ENCODE results near the gene ZNF865.

DNA sequence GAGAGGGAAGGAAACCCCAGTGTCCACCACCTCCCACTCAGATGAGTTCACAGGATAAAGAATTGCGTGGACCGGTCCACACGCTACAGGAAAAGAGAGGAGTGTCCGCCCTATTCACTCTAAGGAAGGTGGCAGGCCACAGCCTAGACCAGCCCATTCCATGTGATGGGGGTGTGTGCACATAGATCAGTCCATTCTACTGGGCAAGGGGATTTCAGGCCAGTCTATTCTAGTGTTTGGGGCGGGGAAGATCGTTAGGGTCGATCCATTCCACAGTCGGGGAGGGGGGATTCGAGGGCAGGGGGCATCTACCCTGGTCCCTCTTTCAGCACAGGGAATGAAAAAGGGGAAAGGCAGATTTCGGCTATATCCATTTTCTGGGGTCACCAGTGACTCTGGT lies 13.9 kb upstream of the ZNF865 start:
- no peak for TF ChIP-seq EZH2phosphoT487 (IDR thresholded peaks at IDR 0.05; ENCODE audit: borderline replicate concordance, low read depth, low read length)
- TF ChIP-seq, protein P1, sequence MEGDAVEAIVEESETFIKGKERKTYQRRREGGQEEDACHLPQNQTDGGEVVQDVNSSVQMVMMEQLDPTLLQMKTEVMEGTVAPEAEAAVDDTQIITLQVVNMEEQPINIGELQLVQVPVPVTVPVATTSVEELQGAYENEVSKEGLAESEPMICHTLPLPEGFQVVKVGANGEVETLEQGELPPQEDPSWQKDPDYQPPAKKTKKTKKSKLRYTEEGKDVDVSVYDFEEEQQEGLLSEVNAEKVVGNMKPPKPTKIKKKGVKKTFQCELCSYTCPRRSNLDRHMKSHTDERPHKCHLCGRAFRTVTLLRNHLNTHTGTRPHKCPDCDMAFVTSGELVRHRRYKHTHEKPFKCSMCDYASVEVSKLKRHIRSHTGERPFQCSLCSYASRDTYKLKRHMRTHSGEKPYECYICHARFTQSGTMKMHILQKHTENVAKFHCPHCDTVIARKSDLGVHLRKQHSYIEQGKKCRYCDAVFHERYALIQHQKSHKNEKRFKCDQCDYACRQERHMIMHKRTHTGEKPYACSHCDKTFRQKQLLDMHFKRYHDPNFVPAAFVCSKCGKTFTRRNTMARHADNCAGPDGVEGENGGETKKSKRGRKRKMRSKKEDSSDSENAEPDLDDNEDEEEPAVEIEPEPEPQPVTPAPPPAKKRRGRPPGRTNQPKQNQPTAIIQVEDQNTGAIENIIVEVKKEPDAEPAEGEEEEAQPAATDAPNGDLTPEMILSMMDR (conservative IDR thresholded peaks at IDR 0.05; ENCODE audit: low read length) = no peak

Measured in OCI-LY7 (cell line).